OCI-LY7 (cell line): ENCODE data around the gene FOXN3. TPM values are rescaled to one million over a fixed set of nuclear protein-coding genes. Genes with fewer than 3 reads are reported as not detected.

Experiments used
- BruUV-seq: library from RNA; stranded (reverse); fragments of 400-500 nt; replicated peaks from 2 replicates; lab custom pipeline; 2021; lab: Mats Ljungman, UMichigan
- CTCF ChIA-PET: fragments of 300-600 bp; sonication (Branson Sonifier 250); formaldehyde crosslinking; loops from one replicate; lab custom pipeline; 2022; ENCODE audit warnings: antibody characterized with exemption; ENCODE audit not compliant: unreplicated experiment; lab: Charles Lee
- POLR2A ChIA-PET: fragments of 300-600 bp; sonication (Branson Sonifier 250); formaldehyde crosslinking; loops from one replicate; lab custom pipeline; 2022; ENCODE audit warnings: antibody characterized with exemption; lab: Charles Lee
- DNase-seq: peaks from one replicate; pipeline ENCODE4 v3.0.0-alpha.2; 2015; ENCODE audit warnings: low spot score
- H2AFZ ChIP-seq: fragments of 200-600 bp; sonication (generic), shearing (Covaris generic); 2 replicates; pipeline ENCODE4 v1.6.1; 2014; ENCODE audit warnings: mild to moderate bottlenecking, antibody characterized with exemption, low read length, moderate library complexity
- H3K27ac ChIP-seq: fragments of 200-600 bp; sonication (generic); 2 replicates; pipeline ENCODE4 v1.5.1; 2014; ENCODE audit warnings: mixed run types, low read depth, mild to moderate bottlenecking, moderate library complexity, low read length, inconsistent platforms; ENCODE audit not compliant: poor library complexity, severe bottlenecking
- H3K36me3 ChIP-seq: fragments of 200-600 bp; sonication (generic); 2 replicates; pipeline ENCODE4 v1.6.1; 2014; ENCODE audit warnings: mild to moderate bottlenecking, antibody characterized with exemption, low read length, moderate library complexity, mixed read lengths; ENCODE audit not compliant: insufficient read depth
- H3K4me1 ChIP-seq: fragments of 200-600 bp; sonication (generic); 2 replicates; pipeline ENCODE4 v1.5.1; 2014; ENCODE audit warnings: mild to moderate bottlenecking, low read length; ENCODE audit not compliant: insufficient read depth, poor library complexity, severe bottlenecking
- H3K4me2 ChIP-seq: fragments of 200-600 bp; sonication (generic); 2 replicates; pipeline ENCODE4 v1.6.1; 2014; ENCODE audit warnings: mild to moderate bottlenecking, low read length
- H3K4me3 ChIP-seq: fragments of 200-600 bp; sonication (generic); 2 replicates; pipeline ENCODE4 v1.5.1; 2014; ENCODE audit warnings: mild to moderate bottlenecking, low read depth, low read length; ENCODE audit not compliant: poor library complexity, severe bottlenecking
- H3K79me2 ChIP-seq: fragments of 200-600 bp; sonication (generic); 2 replicates; pipeline ENCODE4 v1.6.1; 2016; ENCODE audit warnings: low read depth, mild to moderate bottlenecking, low read length, moderate library complexity, mixed read lengths; ENCODE audit not compliant: insufficient read depth
- H3K9me2 ChIP-seq: fragments of 200-600 bp; sonication (generic); 2 replicates; pipeline ENCODE4 v1.6.1; 2016; ENCODE audit warnings: mild to moderate bottlenecking, low read length, mixed read lengths; ENCODE audit not compliant: insufficient read depth
- H3K9me3 ChIP-seq: fragments of 200-600 bp; sonication (generic); 2 replicates; pipeline ENCODE4 v1.6.1; 2014; ENCODE audit warnings: mild to moderate bottlenecking, mixed run types, low read length, mixed read lengths
- H4K20me1 ChIP-seq: fragments of 200-600 bp; sonication (generic); 2 replicates; pipeline ENCODE4 v1.6.1; 2014; ENCODE audit warnings: mild to moderate bottlenecking, antibody characterized with exemption, low read length, moderate library complexity, mixed read lengths; ENCODE audit not compliant: insufficient read depth
- CTCF ChIP-seq: fragments of 200-600 bp; sonication (generic); conservative IDR thresholded peaks from 2 replicates; pipeline ENCODE4 v1.5.1; 2014; ENCODE audit warnings: mild to moderate bottlenecking, antibody characterized with exemption, low read length, moderate library complexity, mixed read lengths
- EZH2phosphoT487 ChIP-seq: fragments of 200-600 bp; sonication (generic); IDR thresholded peaks from 2 replicates; pipeline ENCODE4 v1.6.1; 2018; ENCODE audit warnings: low read depth, borderline replicate concordance, mild to moderate bottlenecking, mixed run types, antibody characterized with exemption, low read length, moderate library complexity, mixed read lengths
- intact Hi-C: fragments of 100-400 bp; cut with micrococcal nuclease; formaldehyde crosslinking; loops from one replicate; pipeline ENCODE4 v1.10.0; 2022; ENCODE audit not compliant: unreplicated experiment
- total RNA-seq, 2 experiments: library from RNA; depleted of rRNA in 1 of 2; stranded (reverse); fragments of >200 nt in 1 of 2; shearing (Covaris generic) in 1 of 2; gene quantifications; 2 replicates each; pipeline ENCODE4 v1.2.3, GENCODE V29; 2014 to 2022

FOXN3 gene
- total RNA-seq, 2 experiments from 2014 or later: 77.7 to 102 TPM

- H3K27ac ChIP-seq: no peak overlapping the region
- ChIA-PET POLR2A (interaction anchor here (0.6 to 0.7 kb wide), 2 partner anchors 14 to 87 kb away, joined by 3 to 5 read pairs; no protein-coding TSS in a partner anchor), CTCF (no interaction called here)
- no peaks in the 10 kb centered on the region for H4K20me1 ChIP-seq
- H3K4me1 ChIP-seq: peaks cover 14% of the 10 kb centered on the region
- no peaks in the 10 kb centered on the region for H3K9me2 ChIP-seq
- H3K9me3 ChIP-seq: no peaks in the 10 kb centered on the region
- TF ChIP-seq CTCF: no peak
- TF ChIP-seq EZH2phosphoT487: no peak
- H2AFZ ChIP-seq: no peak overlapping the region
- H3K4me3 ChIP-seq: no peak overlapping the region
- no TSS peak for BruUV-seq
- H3K36me3 ChIP-seq: no peaks in the 10 kb centered on the region
- intact Hi-C loops: no loop called here
- DNase-seq: no peak
- no peaks in the 10 kb centered on the region for H3K79me2 ChIP-seq
- H3K4me2 ChIP-seq: no peak overlapping the region
Measured at GRCh38 chr14:89288114-89288513, 128.9 kb downstream of the FOXN3 start.

DNA sequence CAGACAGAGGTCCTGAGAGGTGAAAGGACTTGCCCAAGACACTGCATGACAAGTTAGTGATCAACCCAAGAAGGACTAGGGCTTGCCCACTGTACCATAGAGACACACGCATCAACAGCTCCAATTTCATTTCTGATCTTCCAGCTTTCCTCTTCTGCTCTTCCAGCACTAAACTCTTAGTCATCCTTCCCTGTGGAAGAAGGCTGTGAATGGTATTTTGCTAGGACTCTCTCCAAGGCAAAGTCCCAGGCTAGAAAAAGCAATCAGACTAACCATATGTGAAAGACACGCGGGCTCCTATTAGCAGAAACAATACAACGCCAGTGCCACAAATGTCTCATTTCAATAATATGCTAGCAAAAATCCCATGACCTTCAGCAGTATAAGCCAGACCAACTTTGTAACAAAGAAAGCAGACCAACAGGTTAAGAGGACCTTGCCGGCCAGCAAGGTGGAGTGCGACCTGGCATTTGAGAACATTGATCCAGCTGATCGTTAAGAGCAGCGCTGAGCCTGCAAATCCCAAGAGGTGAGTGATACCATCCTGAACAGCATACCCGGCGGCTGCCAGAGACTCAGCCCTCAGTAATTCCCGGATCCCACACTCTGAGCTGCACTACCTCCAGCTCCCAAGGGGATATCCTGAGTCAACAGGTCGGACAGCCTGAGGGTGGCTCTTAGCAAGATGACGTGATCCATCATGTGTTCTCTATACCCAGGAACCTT, 132.5 kb downstream of the FOXN3 start:
- Histone ChIP-seq H3K9me2 (no peaks in the 10 kb centered on the region), H3K4me3 (no peak overlapping the region), H3K79me2 (no peaks in the 10 kb centered on the region), H3K4me2 (no peak overlapping the region), H3K4me1 (no peaks in the 10 kb centered on the region), H3K36me3 (peaks cover 13% of the 10 kb centered on the region), H3K27ac (no peak overlapping the region), H3K9me3 (no peaks in the 10 kb centered on the region), H2AFZ (no peak overlapping the region), H4K20me1 (no peaks in the 10 kb centered on the region)
- ChIA-PET CTCF (no interaction called here), POLR2A (interaction anchor here (0.7 kb wide), 1 partner anchor 487 kb away, joined by 5 read pairs; no protein-coding TSS in a partner anchor)
- intact Hi-C loops: no loop called here
- BruUV-seq: no TSS peak
- no peak for DNase-seq
- TF ChIP-seq EZH2phosphoT487: no peak
- TF ChIP-seq CTCF: no peak
